GM12878 (cell line): Measurements from ENCODE around the gene TCEA2. TPM values are rescaled to one million over a fixed set of nuclear protein-coding genes. Genes with fewer than 3 reads are reported as not detected.

ENCODE experiments used
- BACH1 ChIP-seq: fragments of 450-650 bp; IDR thresholded peaks from 2 replicates; pipeline ENCODE4 v1.6.1; 2017; ENCODE audit warnings: mild to moderate bottlenecking, borderline replicate concordance
- BMI1 ChIP-seq: fragments of 450-650 bp; IDR thresholded peaks from 2 replicates; pipeline ENCODE4 v1.6.1; 2016; ENCODE audit warnings: mild to moderate bottlenecking, moderate library complexity, borderline replicate concordance
- CREM ChIP-seq: IDR thresholded peaks from 2 replicates; pipeline ENCODE4 v1.6.1; 2014; ENCODE audit warnings: antibody characterized with exemption, low read depth
- CTCF ChIP-seq, 3 experiments: IDR thresholded peaks in 2 of 3; conservative IDR thresholded peaks in 1 of 3; 2 replicates each; pipeline ENCODE4 v1.5.1; 2011; ENCODE audit warnings: low read depth in 3 of 3, low read length in 3 of 3, mild to moderate bottlenecking in 3 of 3, control low read depth in 2 of 3, moderate library complexity in 2 of 3, inconsistent platforms in 1 of 3, mixed read lengths in 1 of 3; ENCODE audit not compliant: control insufficient read depth in 2 of 3, insufficient read depth in 1 of 3; ENCODE audit errors: extremely low read depth in 1 of 3
- HDAC2 ChIP-seq: fragments of 200-600 bp; sonication (generic); IDR thresholded peaks from 2 replicates; pipeline ENCODE4 v1.6.1; 2017
- IKZF1 ChIP-seq: fragments of 450-650 bp; conservative IDR thresholded peaks from 2 replicates; pipeline ENCODE4 v1.6.1; 2017; ENCODE audit warnings: antibody characterized with exemption, mild to moderate bottlenecking
- KDM1A ChIP-seq: fragments of 200-600 bp; sonication (generic); IDR thresholded peaks from 2 replicates; pipeline ENCODE4 v1.6.1; 2016; ENCODE audit warnings: borderline replicate concordance
- MEF2A ChIP-seq: IDR thresholded peaks from 2 replicates; pipeline ENCODE4 v1.6.1; 2011; ENCODE audit warnings: low read depth, mild to moderate bottlenecking, low read length, moderate library complexity; ENCODE audit not compliant: insufficient read depth
- NKRF ChIP-seq: fragments of 450-650 bp; conservative IDR thresholded peaks from 2 replicates; pipeline ENCODE4 v1.6.1; 2017; ENCODE audit warnings: mild to moderate bottlenecking, moderate library complexity
- POLR2AphosphoS2 ChIP-seq: IDR thresholded peaks from 2 replicates; pipeline ENCODE4 v1.6.1; 2011; ENCODE audit warnings: low read depth, mild to moderate bottlenecking, low read length, improper control_type of control experiment, moderate library complexity
- RB1 ChIP-seq: fragments of 450-650 bp; formaldehyde crosslinking; IDR thresholded peaks from 2 replicates; pipeline ENCODE4 v1.6.1; 2017; ENCODE audit warnings: mild to moderate bottlenecking, borderline replicate concordance
- SMAD1 ChIP-seq: fragments of 450-650 bp; IDR thresholded peaks from 2 replicates; pipeline ENCODE4 v1.6.1; 2018; ENCODE audit warnings: mild to moderate bottlenecking, low read depth; ENCODE audit not compliant: partially characterized antibody
- SP1 ChIP-seq: IDR thresholded peaks from one replicate; pipeline ENCODE4 v1.6.1; 2011; ENCODE audit warnings: low read depth, low read length
- TAF1 ChIP-seq: IDR thresholded peaks from 2 replicates; pipeline ENCODE4 v1.6.1; 2011; ENCODE audit warnings: mild to moderate bottlenecking, low read depth, low read length, borderline replicate concordance
- ZSCAN29 ChIP-seq: fragments of 450-650 bp; IDR thresholded peaks from 2 replicates; pipeline ENCODE4 v1.6.1; 2017; ENCODE audit warnings: mild to moderate bottlenecking, moderate library complexity
- ZZZ3 ChIP-seq: IDR thresholded peaks from 2 replicates; pipeline ENCODE4 v1.6.1; 2011; ENCODE audit warnings: low read depth; ENCODE audit not compliant: control insufficient read depth, insufficient read length
- polyA plus RNA-seq, 11 experiments: library from polyadenylated mRNA; depleted of rRNA in 4 of 11; unstranded in 6 of 11; stranded (reverse) in 5 of 11; fragments of >200 nt; fragmentation: Nextera tagmentation in 4 of 11; fragmentation: Illumina TruSeq in 1 of 11; extraction: Ambion mirVana in 4 of 11; extraction: Trizol in 1 of 11; gene quantifications; 1 replicate in 1 of 11; 2 replicates in 10 of 11; pipeline versions ENCODE4 v1.2.1 to v1.2.3, GENCODE V29; 2011 to 2016; ENCODE audit warnings: inconsistent platforms in 2 of 11, missing spikeins in 2 of 11, low read depth in 1 of 11
- total RNA-seq, 4 experiments: library from RNA; depleted of rRNA in 3 of 4; stranded (reverse); fragments of >200 nt in 3 of 4; fragmentation: Illumina TruSeq in 1 of 4; extraction: Trizol in 1 of 4; gene quantifications; 2 replicates each; pipeline versions ENCODE4 v1.2.1 to v1.2.3, GENCODE V29; 2013 to 2021
- TF ChIP-seq, protein P1 (sequence below): IDR thresholded peaks from 2 replicates; pipeline ENCODE4 v1.6.1; 2012; ENCODE audit warnings: low read depth, low read length, improper control_type of control experiment
- TF ChIP-seq, protein P2 (sequence below): IDR thresholded peaks from 2 replicates; pipeline ENCODE4 v1.6.1; 2011; ENCODE audit warnings: low read depth, low read length, improper control_type of control experiment, borderline replicate concordance
- TF ChIP-seq, protein P3 (sequence below): fragments of 450-650 bp; IDR thresholded peaks from 2 replicates; pipeline ENCODE4 v1.6.1; 2016; ENCODE audit warnings: mild to moderate bottlenecking

The TCEA2 gene
- total and polyA plus RNA-seq, 10 of the 15 experiments (the other 5 are each of a cell fraction or from before 2014, with no cell fraction given), result 3.4 to 42.5 (median 13.3) TPM

- TF ChIP-seq KDM1A (no peak), BACH1 (peak; percentile 66), HDAC2 (peak; percentile 90; the same call in 1 of the 2 replicates), POLR2AphosphoS2 (no peak), IKZF1 (peak; percentile 83), CTCF (IDR thresholded peaks at IDR 0.05 in 2 of 3, conservative IDR thresholded peaks at IDR 0.05 in 1 of 3; ENCODE audit: control insufficient read depth in 2 of 3, extremely low read depth in 1 of 3, insufficient read depth in 1 of 3, low read depth in 3 of 3, low read length in 3 of 3) (peak; percentile 65 to 85 (median 82)), RB1 (peak; percentile 91; the same call in 1 of the 2 replicates), MEF2A (0 out of 2 replicates have a peak, but pooled peaks have one; percentile 38), CREM (0 out of 2 replicates have a peak, but pooled peaks have one; percentile 7), SP1 (no peak), ZZZ3 (no peak), TAF1 (peak; percentile 57; the same call in 1 of the 2 replicates), BMI1 (no peak), NKRF (peak; percentile 76), ZSCAN29 (no peak), SMAD1 (no peak)
- TF ChIP-seq, protein P1, sequence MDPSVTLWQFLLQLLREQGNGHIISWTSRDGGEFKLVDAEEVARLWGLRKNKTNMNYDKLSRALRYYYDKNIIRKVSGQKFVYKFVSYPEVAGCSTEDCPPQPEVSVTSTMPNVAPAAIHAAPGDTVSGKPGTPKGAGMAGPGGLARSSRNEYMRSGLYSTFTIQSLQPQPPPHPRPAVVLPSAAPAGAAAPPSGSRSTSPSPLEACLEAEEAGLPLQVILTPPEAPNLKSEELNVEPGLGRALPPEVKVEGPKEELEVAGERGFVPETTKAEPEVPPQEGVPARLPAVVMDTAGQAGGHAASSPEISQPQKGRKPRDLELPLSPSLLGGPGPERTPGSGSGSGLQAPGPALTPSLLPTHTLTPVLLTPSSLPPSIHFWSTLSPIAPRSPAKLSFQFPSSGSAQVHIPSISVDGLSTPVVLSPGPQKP, result no peak
- TF ChIP-seq, protein P2, sequence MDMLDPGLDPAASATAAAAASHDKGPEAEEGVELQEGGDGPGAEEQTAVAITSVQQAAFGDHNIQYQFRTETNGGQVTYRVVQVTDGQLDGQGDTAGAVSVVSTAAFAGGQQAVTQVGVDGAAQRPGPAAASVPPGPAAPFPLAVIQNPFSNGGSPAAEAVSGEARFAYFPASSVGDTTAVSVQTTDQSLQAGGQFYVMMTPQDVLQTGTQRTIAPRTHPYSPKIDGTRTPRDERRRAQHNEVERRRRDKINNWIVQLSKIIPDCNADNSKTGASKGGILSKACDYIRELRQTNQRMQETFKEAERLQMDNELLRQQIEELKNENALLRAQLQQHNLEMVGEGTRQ, result no peak
- TF ChIP-seq, protein P3, sequence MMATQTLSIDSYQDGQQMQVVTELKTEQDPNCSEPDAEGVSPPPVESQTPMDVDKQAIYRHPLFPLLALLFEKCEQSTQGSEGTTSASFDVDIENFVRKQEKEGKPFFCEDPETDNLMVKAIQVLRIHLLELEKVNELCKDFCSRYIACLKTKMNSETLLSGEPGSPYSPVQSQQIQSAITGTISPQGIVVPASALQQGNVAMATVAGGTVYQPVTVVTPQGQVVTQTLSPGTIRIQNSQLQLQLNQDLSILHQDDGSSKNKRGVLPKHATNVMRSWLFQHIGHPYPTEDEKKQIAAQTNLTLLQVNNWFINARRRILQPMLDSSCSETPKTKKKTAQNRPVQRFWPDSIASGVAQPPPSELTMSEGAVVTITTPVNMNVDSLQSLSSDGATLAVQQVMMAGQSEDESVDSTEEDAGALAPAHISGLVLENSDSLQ, result 0 out of 2 replicates have a peak, but pooled peaks have one; percentile 12
Observed at GRCh38 chr20:64038565-64039292, 24.3 kb upstream of the TCEA2 start (continued).
